Brain microvascular endothelial cell (primary cell): ENCODE results near the gene TBC1D2.

ENCODE experiments used
- DNase-seq: peaks from one replicate; pipeline ENCODE4 v3.0.0-alpha.2; 2020
- H3K27ac ChIP-seq: fragments of 250-450 bp; sonication (Bioruptor Pico); 2 replicates; pipeline ENCODE4 v1.5.1; 2020; ENCODE audit warnings: mild to moderate bottlenecking, moderate library complexity
- H3K27me3 ChIP-seq: fragments of 250-450 bp; sonication (Bioruptor Pico); replicated peaks from 2 replicates; pipeline ENCODE4 v1.5.1; 2020; ENCODE audit warnings: mild to moderate bottlenecking
- H3K36me3 ChIP-seq: fragments of 250-450 bp; sonication (Bioruptor Pico); replicated peaks from 2 replicates; pipeline ENCODE4 v1.5.1; 2020; ENCODE audit warnings: mild to moderate bottlenecking
- H3K4me3 ChIP-seq: 2 replicates; pipeline ENCODE4 v1.5.1; 2011; ENCODE audit warnings: low read depth, mild to moderate bottlenecking, control low read depth, low read length, moderate library complexity
- CTCF ChIP-seq: IDR thresholded peaks from 2 replicates; pipeline ENCODE4 v1.5.1; 2011; ENCODE audit warnings: low read depth, mild to moderate bottlenecking, moderate library complexity, low read length, control low read depth, inconsistent platforms; ENCODE audit errors: missing control alignments
- in situ Hi-C: cut with HindIII; loops from 2 replicates; pipeline ENCODE4 v1.10.0; 2017; ENCODE audit warnings: low sequenced_read_pairs, low pct_ligation_motif_present

Gene TBC1D2

GRCh38 chr9:98241357-98242300 lies 13.8 kb downstream of the TBC1D2 start:
- Histone ChIP-seq H3K4me3 (no peak overlapping the region), H3K36me3 (peaks cover 10% of the 10 kb centered on the region), H3K27ac (no peak overlapping the region), H3K27me3 (no peaks in the 10 kb centered on the region)
- in situ Hi-C loops: no loop called here
- DNase-seq: no peak
- peak; percentile 53 for TF ChIP-seq CTCF

GRCh38 chr9:98240475-98240874 lies 15.0 kb downstream of the TBC1D2 start:
- no peak for DNase-seq
- Histone ChIP-seq H3K27ac (no peak overlapping the region), H3K36me3 (peaks cover 10% of the 10 kb centered on the region), H3K27me3 (no peaks in the 10 kb centered on the region), H3K4me3 (no peak overlapping the region)
- in situ Hi-C loops: no loop called here
- TF ChIP-seq CTCF: no peak

GRCh38 chr9:98236901-98237487 lies 18.5 kb downstream of the TBC1D2 start:
- Histone ChIP-seq H3K36me3 (peaks cover 14% of the 10 kb centered on the region), H3K27ac (no peak overlapping the region), H3K4me3 (no peak overlapping the region), H3K27me3 (no peaks in the 10 kb centered on the region)
- DNase-seq: no peak
- TF ChIP-seq CTCF: no peak
- in situ Hi-C loops: no loop called here

GRCh38 chr9:98235126-98235525 lies 20.3 kb downstream of the TBC1D2 start:
- no peaks in the 10 kb centered on the region for H3K27me3 ChIP-seq
- in situ Hi-C loops: no loop called here
- H3K4me3 ChIP-seq: no peak overlapping the region
- no peak overlapping the region for H3K27ac ChIP-seq
- H3K36me3 ChIP-seq: peaks cover 8% of the 10 kb centered on the region
- no peak for TF ChIP-seq CTCF
- DNase-seq: no peak

GRCh38 chr9:98234245-98234825 lies 21.1 kb downstream of the TBC1D2 start:
- DNase-seq: no peak
- H3K27ac ChIP-seq: no peak overlapping the region
- in situ Hi-C loops: no loop called here
- H3K27me3 ChIP-seq: no peaks in the 10 kb centered on the region
- no peak overlapping the region for H3K4me3 ChIP-seq
- no peak for TF ChIP-seq CTCF
- H3K36me3 ChIP-seq: peaks cover 14% of the 10 kb centered on the region
